Mucosa of gallbladder (tissue), 1 donor: ENCODE results near the gene RECQL. TPM values are rescaled to one million over a fixed set of nuclear protein-coding genes. Genes with fewer than 3 reads are reported as not detected.

Experiments
- DNase-seq: peaks from one replicate; pipeline ENCODE4 v3.0.0-alpha.2; 2020; ENCODE audit warnings: low spot score
- total RNA-seq: library from RNA; stranded (reverse); gene quantifications from one replicate; pipeline ENCODE4 v1.2.1, GENCODE V29; 2021
- donor health status: DM: no; HTN: no; CAD: no.

The RECQL gene
- total RNA-seq = 27.1 TPM

DNA sequence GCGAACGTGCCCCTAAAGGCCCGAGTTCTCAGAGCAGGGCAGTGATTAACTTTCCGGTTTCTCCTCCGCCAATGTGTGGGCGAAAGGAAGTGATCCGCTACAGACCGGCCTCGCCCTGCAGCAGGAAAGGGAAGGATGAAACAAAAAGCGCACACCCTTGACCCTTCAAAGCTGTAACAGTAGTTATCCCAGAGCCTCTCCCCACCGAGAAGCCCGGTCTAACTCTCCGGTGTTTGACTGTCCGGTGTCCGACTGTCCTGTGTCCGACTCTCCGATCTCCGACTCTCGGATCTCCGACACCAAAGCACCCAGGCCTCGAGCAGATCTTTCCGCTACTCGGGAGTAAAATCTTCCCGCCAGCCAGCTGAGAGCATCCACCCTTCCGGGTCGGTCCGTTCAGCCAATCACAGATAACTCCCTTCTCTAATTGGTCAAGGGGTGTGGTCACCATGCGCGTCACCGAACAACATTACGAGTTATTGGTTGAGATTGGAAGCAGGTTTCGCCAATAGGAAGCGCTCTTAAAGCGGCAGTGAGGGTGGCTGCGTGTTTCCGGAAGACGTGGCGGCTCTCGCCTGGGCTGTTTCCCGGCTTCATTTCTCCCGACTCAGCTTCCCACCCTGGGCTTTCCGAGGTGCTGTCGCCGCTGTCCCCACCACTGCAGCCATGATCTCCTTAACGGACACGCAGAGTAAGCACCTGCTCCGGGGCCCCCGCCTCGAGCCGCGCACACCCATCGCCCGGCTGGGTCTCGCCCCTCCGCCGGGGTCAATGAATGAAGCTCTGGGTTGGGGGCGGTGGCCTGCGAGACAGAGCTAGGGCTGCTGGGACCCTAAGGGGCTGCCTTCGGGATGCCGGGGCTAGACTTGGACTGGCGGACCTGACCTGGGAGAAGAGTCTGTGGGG is at the start of gene RECQL, which contains the start of gene GOLT1B:
RECQL (minus strand) TSS at position 378 of the 906 bp plus-strand sequence. CDS start 2,065 bp downstream, outside the sequence.
GOLT1B (plus strand) TSS at position 532 of the 906 bp plus-strand sequence; CDS start at position 667, 135 bp downstream.
- peak; percentile 95 for DNase-seq

- DNase-seq = no peak
Observed at GRCh38 chr12:21547437-21547836, 46.0 kb upstream of the RECQL start.

GRCh38 chr12:21546716-21547115 is 45.3 kb upstream of the RECQL start:
- no peak for DNase-seq

GRCh38 chr12:21545557-21545956 is 44.1 kb upstream of the RECQL start:
- no peak for DNase-seq

DNA sequence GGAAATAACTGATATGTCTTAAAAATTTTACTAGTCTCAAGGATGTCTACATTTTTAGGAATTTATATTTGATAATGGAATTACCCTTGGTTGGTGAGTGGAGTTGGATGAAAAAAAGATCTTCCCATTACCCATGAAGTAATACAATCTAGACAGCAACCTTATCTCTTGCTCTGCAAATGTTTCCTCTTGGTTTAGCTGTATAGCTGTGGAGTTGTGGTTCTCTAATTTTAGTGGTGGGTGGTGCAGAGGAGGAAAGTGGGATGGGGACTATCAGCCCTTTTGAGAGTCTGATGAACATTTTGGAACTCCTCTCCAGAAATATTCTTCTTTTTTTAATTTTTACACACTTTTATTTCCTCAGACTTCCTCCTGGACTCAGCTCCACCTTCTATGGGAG is 41.7 kb upstream of the RECQL start:
- no peak for DNase-seq

GRCh38 chr12:21542403-21542802 is 41.0 kb upstream of the RECQL start:
- no peak for DNase-seq

DNA sequence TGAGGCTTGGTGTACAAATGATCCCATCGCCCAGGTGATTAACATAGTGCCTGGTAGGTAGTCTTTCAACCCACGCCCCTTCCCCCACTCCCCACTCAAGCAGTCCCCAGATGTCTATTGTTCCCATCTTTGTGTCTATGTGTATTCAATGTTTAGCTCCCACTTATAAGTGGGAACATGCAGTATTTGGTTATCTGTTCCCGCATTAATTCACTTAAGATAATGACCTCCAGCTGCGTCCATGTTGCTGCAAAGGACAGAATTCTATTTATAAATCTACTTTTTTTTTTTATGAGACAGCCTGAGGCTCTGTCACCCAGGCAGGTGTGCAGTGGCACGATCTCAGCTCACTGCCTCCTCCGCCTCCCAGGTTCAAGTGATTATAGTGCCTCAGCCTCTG is 40.3 kb upstream of the RECQL start:
- no peak for DNase-seq

- no peak for DNase-seq
Observed at GRCh38 chr12:21539797-21540196, 38.4 kb upstream of the RECQL start.

DNA sequence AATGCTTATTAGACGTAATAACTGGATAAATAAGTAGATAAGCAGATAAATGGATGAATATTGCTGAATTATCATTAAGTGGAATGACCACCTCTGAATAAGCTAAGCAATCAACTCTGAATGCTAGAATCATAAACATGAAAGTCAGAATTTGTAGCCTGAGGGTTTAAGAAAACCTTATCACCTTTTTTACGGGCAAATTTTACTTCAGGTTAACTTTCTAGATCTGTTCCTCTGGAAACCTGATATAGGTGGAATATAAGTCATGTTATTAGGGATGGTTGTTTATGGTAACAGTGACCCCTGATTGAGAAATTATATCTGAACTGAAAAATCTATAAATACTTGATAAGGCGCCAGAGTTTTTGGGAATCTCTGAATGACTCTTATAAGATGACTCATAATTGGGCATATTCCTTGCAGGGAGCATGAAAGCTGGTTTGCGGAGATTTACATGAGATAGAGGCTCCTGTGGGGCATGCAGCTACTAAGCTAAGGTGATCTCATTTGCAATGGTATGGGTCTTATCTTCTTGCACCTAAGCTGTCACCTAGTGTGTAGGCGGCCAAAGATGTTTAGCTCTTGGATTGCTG is 36.7 kb upstream of the RECQL start:
- no peak for DNase-seq

DNA sequence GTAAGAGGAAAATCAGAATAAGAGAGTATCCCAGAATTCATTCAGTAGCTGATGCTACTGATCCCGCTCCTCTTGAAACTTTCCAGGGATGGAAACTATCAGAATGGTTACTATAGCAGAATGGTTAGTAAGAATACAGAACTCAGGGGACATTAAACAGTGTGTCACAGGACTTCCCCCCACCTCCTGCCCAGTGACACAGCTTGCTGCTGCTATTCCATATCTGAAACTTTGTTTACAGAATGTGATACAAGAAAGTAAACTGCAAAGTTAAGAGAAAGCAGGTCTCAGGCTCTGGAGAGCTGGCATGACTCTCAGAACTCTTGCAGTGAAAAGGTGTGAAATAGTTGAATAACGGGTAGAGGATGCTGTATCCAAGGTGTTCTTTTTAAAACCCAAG is 28.0 kb upstream of the RECQL start:
- DNase-seq = no peak

GRCh38 chr12:21528953-21529352 is 27.5 kb upstream of the RECQL start:
- DNase-seq = no peak

GRCh38 chr12:21527451-21528180 is 26.2 kb upstream of the RECQL start:
- DNase-seq = peak; percentile 39

GRCh38 chr12:21526721-21527345 is 25.4 kb upstream of the RECQL start:
- no peak for DNase-seq

GRCh38 chr12:21526053-21526452 is 24.6 kb upstream of the RECQL start, which contains the start of gene SPX:
Gene SPX, plus strand, starts transcription at chr12:21526296. Its CDS starts 177 bp downstream, at chr12:21526473.
- no peak for DNase-seq

- DNase-seq = no peak
Observed at GRCh38 chr12:21523148-21523547, 21.7 kb upstream of the RECQL start.

DNA sequence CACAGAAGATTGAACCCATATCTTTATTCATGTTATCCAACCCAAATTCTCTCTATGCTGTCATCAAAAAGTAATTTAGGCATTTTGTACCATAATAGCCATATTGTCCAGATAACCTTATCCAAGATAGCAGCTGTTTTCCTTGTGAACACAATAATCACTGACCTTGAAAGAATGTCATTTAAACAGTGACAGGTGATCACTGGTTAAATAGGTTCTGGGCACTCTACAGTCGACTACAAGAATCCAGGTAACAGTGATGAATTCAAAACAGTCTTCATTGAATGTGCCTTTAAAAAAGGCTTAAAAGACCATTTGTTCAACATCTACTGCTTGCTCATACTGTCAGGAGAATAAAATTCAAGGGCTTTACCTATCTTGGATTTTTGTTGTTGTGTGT is 20.1 kb upstream of the RECQL start:
- DNase-seq = no peak

DNA sequence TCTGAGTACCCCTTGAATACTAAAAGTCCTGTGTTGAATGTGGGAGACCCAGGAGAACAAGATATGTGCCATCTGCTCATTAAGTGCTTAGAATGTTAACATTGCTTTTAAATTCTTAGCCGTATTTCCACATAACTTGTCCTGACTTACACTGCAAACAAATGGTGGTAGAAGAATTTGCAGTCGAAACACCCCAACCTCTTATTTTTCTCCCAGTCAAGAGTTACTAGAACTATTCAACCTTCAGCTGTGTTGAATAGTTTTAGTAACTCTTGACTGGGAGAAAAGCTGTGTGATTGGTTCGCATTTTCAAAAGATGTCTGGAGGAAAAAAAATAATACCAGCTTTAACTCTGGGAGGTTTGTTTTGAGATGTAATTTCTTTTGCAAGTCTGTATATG is 17.0 kb upstream of the RECQL start:
- no peak for DNase-seq

DNA sequence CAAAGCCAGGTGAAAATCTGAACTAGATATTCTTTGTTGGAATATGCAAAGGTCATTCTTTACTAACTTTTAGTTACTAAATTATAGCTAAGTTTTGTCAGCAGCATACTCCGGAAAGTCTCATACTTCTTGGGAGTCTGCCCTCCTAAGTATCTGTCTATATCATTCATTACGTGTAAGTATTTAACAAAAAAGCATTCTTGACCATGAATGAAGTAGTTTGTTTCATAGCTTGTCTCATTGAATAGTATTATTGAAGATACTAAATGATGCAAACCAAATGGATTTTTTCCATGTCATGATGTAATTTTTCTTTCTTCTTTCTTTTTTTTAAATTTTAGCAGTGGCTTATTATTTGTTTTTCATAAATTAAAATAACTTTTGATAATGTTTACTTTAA is 14.8 kb upstream of the RECQL start:
- no peak for DNase-seq

DNA sequence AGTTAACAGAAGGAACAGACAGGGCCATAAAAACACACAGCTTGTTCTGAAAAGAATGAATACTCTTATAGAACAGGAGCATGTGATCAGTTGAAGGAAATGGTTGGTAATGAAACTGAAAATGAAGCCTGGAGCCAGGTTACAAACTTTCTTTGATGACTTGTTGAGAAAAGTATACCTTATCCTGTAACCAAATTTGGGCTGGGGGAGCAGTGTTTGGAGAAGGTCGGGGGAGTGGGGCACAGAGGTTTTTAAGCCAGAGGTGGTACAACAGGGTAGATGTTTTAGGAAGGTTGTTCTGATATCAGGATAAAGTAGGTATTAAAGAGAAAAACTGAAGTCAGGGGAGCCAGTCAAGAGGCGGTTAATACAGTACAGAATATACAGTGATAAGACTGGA is 8.3 kb upstream of the RECQL start:
- DNase-seq = no peak

GRCh38 chr12:21507849-21508248 is 6.4 kb upstream of the RECQL start:
- DNase-seq = no peak

GRCh38 chr12:21505888-21506287 is 4.5 kb upstream of the RECQL start:
- no peak for DNase-seq

DNA sequence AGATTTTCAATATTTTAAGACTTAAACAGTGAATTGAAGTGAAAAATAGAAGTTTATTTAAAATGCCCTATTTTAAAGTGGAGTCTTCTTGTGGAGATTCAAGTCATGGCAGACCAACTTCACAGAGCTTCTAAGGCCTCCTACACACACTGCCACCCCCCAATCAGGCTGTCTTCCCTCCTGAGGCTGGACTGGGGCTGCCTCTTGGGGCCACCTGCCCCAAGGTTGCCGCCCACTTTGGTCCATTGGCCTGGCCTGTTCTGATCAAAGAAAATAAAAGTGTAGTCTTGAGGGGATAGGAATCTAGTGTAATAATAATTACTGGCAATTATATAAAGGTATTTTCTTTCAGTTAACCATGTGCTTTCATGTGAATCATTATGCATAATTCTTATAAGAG is 1.4 kb upstream of the RECQL start:
- DNase-seq = no peak
